Nephron progenitor cell (in vitro differentiated cells): ENCODE measurements around the gene GMFB.

ENCODE experiments used
- DNase-seq: peaks from one replicate; pipeline ENCODE4 v3.0.0; 2021
- H3K27ac Mint-ChIP-seq: 2 replicates; pipeline ENCODE4 v1.8.0; 2021; ENCODE audit warnings: mild to moderate bottlenecking, moderate library complexity, mixed read lengths
- H3K27me3 Mint-ChIP-seq: 2 replicates; pipeline ENCODE4 v1.8.0; 2021; ENCODE audit warnings: mild to moderate bottlenecking, low read depth, mixed read lengths; ENCODE audit not compliant: poor library complexity
- H3K36me3 Mint-ChIP-seq: 2 replicates; pipeline ENCODE4 v1.8.0; 2021; ENCODE audit warnings: low read depth, mixed read lengths
- H3K4me1 Mint-ChIP-seq: 2 replicates; pipeline ENCODE4 v1.8.0; 2021; ENCODE audit warnings: mixed read lengths
- H3K4me3 Mint-ChIP-seq: 2 replicates; pipeline ENCODE4 v1.8.0; 2021; ENCODE audit warnings: mild to moderate bottlenecking, moderate library complexity, mixed read lengths
- H3K9me3 Mint-ChIP-seq: 2 replicates; pipeline ENCODE4 v1.8.0; 2021; ENCODE audit warnings: mild to moderate bottlenecking, moderate library complexity, mixed read lengths
- TF ChIP-seq, protein P1 (sequence below): fragments of 200-600 bp; sonication (generic); IDR thresholded peaks from 2 replicates; pipeline ENCODE4 v1.5.0; 2021; ENCODE audit warnings: antibody characterized with exemption

The GMFB gene

DNA sequence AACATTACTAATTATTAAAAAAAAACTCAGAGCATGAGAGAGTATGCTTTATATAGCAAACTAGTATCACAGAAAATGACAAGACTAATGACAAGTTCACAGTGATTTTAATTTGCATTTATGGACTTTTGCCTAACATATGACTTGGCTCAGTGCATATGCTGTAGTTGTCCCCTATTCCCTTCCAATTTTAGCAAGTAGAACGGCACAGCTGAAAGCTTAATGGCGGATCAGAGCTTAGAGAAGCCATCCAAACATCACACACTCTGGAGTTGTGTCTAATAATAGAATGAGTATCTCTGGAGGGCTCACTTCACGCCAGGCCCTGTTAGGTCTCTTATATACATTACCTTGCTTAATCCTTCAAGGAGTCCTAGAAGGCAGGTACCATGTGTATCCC, 60.9 kb downstream of the GMFB start:
- no peak overlapping the region for H3K4me3 Mint-ChIP-seq
- H3K27ac Mint-ChIP-seq: peak overlapping the region; percentile 59
- H3K36me3 Mint-ChIP-seq: peaks cover 56% of the 10 kb centered on the region
- H3K27me3 Mint-ChIP-seq: no peaks in the 10 kb centered on the region
- TF ChIP-seq, protein P1, sequence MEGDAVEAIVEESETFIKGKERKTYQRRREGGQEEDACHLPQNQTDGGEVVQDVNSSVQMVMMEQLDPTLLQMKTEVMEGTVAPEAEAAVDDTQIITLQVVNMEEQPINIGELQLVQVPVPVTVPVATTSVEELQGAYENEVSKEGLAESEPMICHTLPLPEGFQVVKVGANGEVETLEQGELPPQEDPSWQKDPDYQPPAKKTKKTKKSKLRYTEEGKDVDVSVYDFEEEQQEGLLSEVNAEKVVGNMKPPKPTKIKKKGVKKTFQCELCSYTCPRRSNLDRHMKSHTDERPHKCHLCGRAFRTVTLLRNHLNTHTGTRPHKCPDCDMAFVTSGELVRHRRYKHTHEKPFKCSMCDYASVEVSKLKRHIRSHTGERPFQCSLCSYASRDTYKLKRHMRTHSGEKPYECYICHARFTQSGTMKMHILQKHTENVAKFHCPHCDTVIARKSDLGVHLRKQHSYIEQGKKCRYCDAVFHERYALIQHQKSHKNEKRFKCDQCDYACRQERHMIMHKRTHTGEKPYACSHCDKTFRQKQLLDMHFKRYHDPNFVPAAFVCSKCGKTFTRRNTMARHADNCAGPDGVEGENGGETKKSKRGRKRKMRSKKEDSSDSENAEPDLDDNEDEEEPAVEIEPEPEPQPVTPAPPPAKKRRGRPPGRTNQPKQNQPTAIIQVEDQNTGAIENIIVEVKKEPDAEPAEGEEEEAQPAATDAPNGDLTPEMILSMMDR: no peak
- H3K9me3 Mint-ChIP-seq: no peaks in the 10 kb centered on the region
- no peak for DNase-seq
- H3K4me1 Mint-ChIP-seq: peaks cover 7% of the 10 kb centered on the region

GRCh38 chr14:54425537-54426274, 63.1 kb downstream of the GMFB start:
- TF ChIP-seq, protein P1: no peak
- Mint-ChIP-seq H3K9me3 (no peaks in the 10 kb centered on the region), H3K4me3 (no peak overlapping the region), H3K27me3 (no peaks in the 10 kb centered on the region), H3K4me1 (no peaks in the 10 kb centered on the region), H3K27ac (peak overlapping the region; percentile 66), H3K36me3 (peaks cover 45% of the 10 kb centered on the region)
- DNase-seq: no peak

GRCh38 chr14:54425068-54425467, 63.7 kb downstream of the GMFB start:
- no peaks in the 10 kb centered on the region for H3K4me1 Mint-ChIP-seq
- H3K9me3 Mint-ChIP-seq: no peaks in the 10 kb centered on the region
- no peak overlapping the region for H3K4me3 Mint-ChIP-seq
- H3K27ac Mint-ChIP-seq: no peak overlapping the region
- DNase-seq: no peak
- TF ChIP-seq, protein P1: no peak
- peaks cover 39% of the 10 kb centered on the region for H3K36me3 Mint-ChIP-seq
- no peaks in the 10 kb centered on the region for H3K27me3 Mint-ChIP-seq
